IMR-90 (cell line): ENCODE results near the gene FBN1. TPM values are rescaled to one million over a fixed set of nuclear protein-coding genes. Genes with fewer than 3 reads are reported as not detected.

ENCODE experiments used
- ATAC-seq: fragments of 200-7000 bp; cut with Tn5 transposase; 2 replicates; pipeline ENCODE4 v1.9.1; 2020; ENCODE audit warnings: low read depth, mild to moderate bottlenecking, moderate library complexity
- BruUV-seq: library from RNA; stranded (reverse); fragments of 400-500 nt; replicated peaks from 2 replicates; lab custom pipeline; 2021; lab: Mats Ljungman, UMichigan
- CTCF ChIA-PET: fragments of 300-600 bp; formaldehyde crosslinking; extraction: SDS; loops from one replicate; lab custom pipeline; 2021; ENCODE audit warnings: antibody characterized with exemption; lab: Yijun Ruan, JAX
- POLR2A ChIA-PET: fragments of 300-600 bp; sonication (Branson Sonifier 250); formaldehyde crosslinking; loops from one replicate; lab custom pipeline; 2022; ENCODE audit warnings: antibody characterized with exemption; ENCODE audit not compliant: unreplicated experiment; lab: Charles Lee
- DNase-seq: peaks from one replicate; pipeline ENCODE4 v3.0.0; 2013
- H2AFZ ChIP-seq: replicated peaks from 2 replicates; pipeline ENCODE3; 2013; ENCODE audit warnings: low read length, mild to moderate bottlenecking; ENCODE audit not compliant: poor library complexity
- H2AK5ac ChIP-seq: 2 replicates; pipeline ENCODE4 v1.6.1; 2013; ENCODE audit warnings: low read depth, low read length, inconsistent platforms
- H2AK9ac ChIP-seq: replicated peaks from 2 replicates; pipeline ENCODE3; 2013; ENCODE audit warnings: mild to moderate bottlenecking, low read depth, low read length, moderate library complexity; ENCODE audit not compliant: poor library complexity
- H2BK120ac ChIP-seq: 2 replicates; pipeline ENCODE4 v1.6.1; 2013; ENCODE audit warnings: low read depth, low read length, inconsistent platforms
- H2BK15ac ChIP-seq: 3 replicates; pipeline ENCODE4 v1.6.1; 2013; ENCODE audit warnings: low read depth, low read length, inconsistent platforms
- H2BK20ac ChIP-seq: 2 replicates; pipeline ENCODE4 v1.6.1; 2013; ENCODE audit warnings: low read depth, mild to moderate bottlenecking, inconsistent platforms, low read length, moderate library complexity
- H2BK5ac ChIP-seq: 2 replicates; pipeline ENCODE4 v1.6.1; 2013; ENCODE audit warnings: mild to moderate bottlenecking, low read depth, low read length, inconsistent platforms; ENCODE audit not compliant: poor library complexity, severe bottlenecking
- H3K14ac ChIP-seq: replicated peaks from 2 replicates; pipeline ENCODE4 v1.6.1; 2013; ENCODE audit warnings: low read depth, low read length, inconsistent platforms
- H3K18ac ChIP-seq: 2 replicates; pipeline ENCODE4 v1.6.1; 2013; ENCODE audit warnings: low read depth, low read length, control low read depth
- H3K23ac ChIP-seq: 2 replicates; pipeline ENCODE4 v1.6.1; 2013; ENCODE audit warnings: low read depth, low read length, inconsistent platforms
- H3K27ac ChIP-seq: 2 replicates; pipeline ENCODE4 v1.5.1; 2013; ENCODE audit warnings: mild to moderate bottlenecking, control low read depth, low read length; ENCODE audit not compliant: insufficient read depth
- H3K27me3 ChIP-seq: 2 replicates; pipeline ENCODE4 v1.6.1; 2013; ENCODE audit warnings: low read length; ENCODE audit not compliant: control insufficient read depth, insufficient read depth
- H3K36me3 ChIP-seq: 2 replicates; pipeline ENCODE4 v1.6.1; 2013; ENCODE audit warnings: low read length, mixed read lengths; ENCODE audit not compliant: control insufficient read depth, insufficient read depth
- H3K4ac ChIP-seq: 2 replicates; pipeline ENCODE4 v1.6.1; 2013; ENCODE audit warnings: low read depth, low read length, inconsistent platforms
- H3K4me1 ChIP-seq: 2 replicates; pipeline ENCODE4 v1.6.1; 2013; ENCODE audit warnings: low read length, mixed read lengths; ENCODE audit not compliant: control insufficient read depth, insufficient read depth
- H3K4me2 ChIP-seq: 2 replicates; pipeline ENCODE4 v1.6.1; 2013; ENCODE audit warnings: low read depth, mild to moderate bottlenecking, control low read depth, low read length, moderate library complexity
- H3K4me3 ChIP-seq: 2 replicates; pipeline ENCODE4 v1.5.1; 2013; ENCODE audit warnings: low read depth, mild to moderate bottlenecking, control low read depth, low read length, moderate library complexity; ENCODE audit not compliant: insufficient read depth
- H3K56ac ChIP-seq: 2 replicates; pipeline ENCODE4 v1.6.1; 2013; ENCODE audit warnings: low read length, inconsistent platforms; ENCODE audit not compliant: insufficient read depth; ENCODE audit errors: extremely low read depth
- H3K79me1 ChIP-seq, 2 experiments: 2 replicates each; pipeline ENCODE4 v1.6.1; 2013; ENCODE audit warnings: low read length in 2 of 2, inconsistent platforms in 1 of 2, low read depth in 1 of 2
- H3K9ac ChIP-seq: 2 replicates; pipeline ENCODE4 v1.6.1; 2013; ENCODE audit warnings: low read depth, low read length, control low read depth
- H3K9me1 ChIP-seq: 2 replicates; pipeline ENCODE4 v1.6.1; 2013; ENCODE audit warnings: low read length, inconsistent platforms; ENCODE audit not compliant: insufficient read depth
- H3K9me3 ChIP-seq: 2 replicates; pipeline ENCODE4 v1.6.1; 2013; ENCODE audit warnings: low read length; ENCODE audit not compliant: control insufficient read depth, insufficient read depth
- H4K20me1 ChIP-seq: 2 replicates; pipeline ENCODE4 v1.6.1; 2013; ENCODE audit warnings: low read length, inconsistent platforms; ENCODE audit not compliant: insufficient read depth
- H4K5ac ChIP-seq: 2 replicates; pipeline ENCODE4 v1.6.1; 2013; ENCODE audit warnings: mild to moderate bottlenecking, low read depth, low read length, control low read depth
- H4K8ac ChIP-seq, 2 experiments: 2 replicates each; pipeline ENCODE4 v1.6.1; 2013; ENCODE audit warnings: low read depth in 2 of 2, low read length in 2 of 2, control low read depth in 1 of 2, inconsistent platforms in 1 of 2
- H4K91ac ChIP-seq: 2 replicates; pipeline ENCODE4 v1.6.1; 2013; ENCODE audit warnings: low read depth, low read length, inconsistent platforms; ENCODE audit not compliant: insufficient read depth
- BHLHE40 ChIP-seq: fragments of 150-350 bp; IDR thresholded peaks from 2 replicates; pipeline ENCODE4 v1.6.1; 2016; ENCODE audit warnings: mild to moderate bottlenecking, low read depth, low read length
- CEBPB ChIP-seq: IDR thresholded peaks from 2 replicates; pipeline ENCODE4 v1.6.1; 2012; ENCODE audit warnings: low read depth, low read length, improper control_type of control experiment
- CHD1 ChIP-seq: IDR thresholded peaks from 2 replicates; pipeline ENCODE4 v1.6.1; 2012; ENCODE audit warnings: low read depth, low read length, improper control_type of control experiment
- FOS ChIP-seq: fragments of 150-350 bp; IDR thresholded peaks from 2 replicates; pipeline ENCODE4 v1.6.1; 2016; ENCODE audit warnings: low read depth, low read length
- MAFK ChIP-seq: IDR thresholded peaks from 2 replicates; pipeline ENCODE4 v1.6.1; 2012; ENCODE audit warnings: low read depth, low read length, improper control_type of control experiment
- MAZ ChIP-seq: IDR thresholded peaks from 2 replicates; pipeline ENCODE4 v1.6.1; 2012; ENCODE audit warnings: low read depth, mild to moderate bottlenecking, low read length, improper control_type of control experiment, moderate library complexity, borderline replicate concordance
- MXI1 ChIP-seq: IDR thresholded peaks from 2 replicates; pipeline ENCODE4 v1.6.1; 2012; ENCODE audit warnings: low read depth, mild to moderate bottlenecking, low read length, moderate library complexity, borderline replicate concordance
- NFE2L2 ChIP-seq: fragments of 150-350 bp; IDR thresholded peaks from 2 replicates; pipeline ENCODE4 v1.6.1; 2016; ENCODE audit warnings: low read depth, mild to moderate bottlenecking, low read length
- POLR2A ChIP-seq: IDR thresholded peaks from 2 replicates; pipeline ENCODE4 v1.6.1; 2012; ENCODE audit warnings: mild to moderate bottlenecking, low read depth, low read length
- RAD21 ChIP-seq: IDR thresholded peaks from 2 replicates; pipeline ENCODE4 v1.6.1; 2012; ENCODE audit warnings: low read length, improper control_type of control experiment
- RCOR1 ChIP-seq: IDR thresholded peaks from 2 replicates; pipeline ENCODE4 v1.6.1; 2012; ENCODE audit warnings: mild to moderate bottlenecking, low read length, improper control_type of control experiment; ENCODE audit not compliant: insufficient replicate concordance
- RFX5 ChIP-seq: IDR thresholded peaks from 2 replicates; pipeline ENCODE4 v1.8.0; 2012; ENCODE audit warnings: low read depth, mild to moderate bottlenecking, low read length, moderate library complexity
- SMC3 ChIP-seq: fragments of 150-350 bp; IDR thresholded peaks from 2 replicates; pipeline ENCODE4 v1.6.1; 2016; ENCODE audit warnings: low read depth, mild to moderate bottlenecking, antibody characterized with exemption, low read length, moderate library complexity
- WGBS, 2 experiments: methylation state at CpG; one replicate each; pipeline versions ENCODE4 v1.1.5 to v1.1.7; 2013; ENCODE audit warnings: missing lambda C conversion rate in 2 of 2; ENCODE audit not compliant: insufficient read length in 1 of 2; ENCODE audit errors: extremely low coverage in 2 of 2; 5-methylcytosine and 5-hydroxymethylcytosine counted together
- dilution Hi-C: fragments of 300-500 bp; cut with HindIII; formaldehyde crosslinking; loops from one replicate; pipeline ENCODE4 v1.14.3; 2018; ENCODE audit warnings: low sequenced_read_pairs; ENCODE audit not compliant: unreplicated experiment
- in situ Hi-C: fragments of 300-500 bp; cut with MboI; formaldehyde crosslinking; loops from 3 replicates; pipeline ENCODE4 v1.14.3; 2019; ENCODE audit warnings: low sequenced_read_pairs, inconsistent platforms, mixed read lengths
- intact Hi-C: fragments of 100-400 bp; cut with micrococcal nuclease; formaldehyde crosslinking; loops from 2 replicates; pipeline ENCODE4 v1.10.0; 2022
- polyA plus RNA-seq, 3 experiments: library from polyadenylated mRNA; depleted of rRNA; stranded (reverse); fragments of >200 nt; gene quantifications; 2 replicates each; pipeline ENCODE4 v1.2.3, GENCODE V29; 2012; ENCODE audit warnings: low replicate concordance in 1 of 3
- total RNA-seq: library from RNA; depleted of rRNA; stranded (reverse); fragments of >200 nt; gene quantifications from 2 replicates; pipeline ENCODE4 v1.2.3, GENCODE V29; 2012
- TF ChIP-seq, protein P1 (sequence below): fragments of 150-350 bp; IDR thresholded peaks from 2 replicates; pipeline ENCODE4 v1.6.1; 2016; ENCODE audit warnings: low read depth, mild to moderate bottlenecking, low read length, moderate library complexity, borderline replicate concordance
- TF ChIP-seq, protein P2 (sequence below): conservative IDR thresholded peaks from 2 replicates; pipeline ENCODE4 v1.5.1; 2012; ENCODE audit warnings: mild to moderate bottlenecking, low read depth, low read length, improper control_type of control experiment
- TF ChIP-seq, protein P3 (sequence below): fragments of 150-350 bp; IDR thresholded peaks from 2 replicates; pipeline ENCODE4 v1.6.1; 2017; ENCODE audit warnings: mild to moderate bottlenecking, antibody characterized with exemption, low read length, low read depth

FBN1 gene
- total and polyA plus RNA-seq, 2 of the 4 experiments (the other 2 are of a cell fraction): 134 to 283 TPM

GRCh38 chr15:48397841-48398240 is 247.7 kb downstream of the FBN1 start:
- Histone ChIP-seq H4K5ac (no peak overlapping the region), H3K4me2 (no peak overlapping the region), H3K23ac (no peak overlapping the region), H2BK5ac (no peak overlapping the region), H4K20me1 (no peaks in the 10 kb centered on the region), H3K36me3 (no peaks in the 10 kb centered on the region), H3K27ac (no peak overlapping the region), H3K56ac (no peak overlapping the region), H2AK5ac (no peak overlapping the region), H3K9ac (no peak overlapping the region), H2BK120ac (no peak overlapping the region), H3K79me1 (no peaks in the 10 kb centered on the region), H2BK20ac (no peak overlapping the region), H3K4ac (no peak overlapping the region), H3K4me1 (peaks cover 12% of the 10 kb centered on the region), H2AK9ac (no peak overlapping the region), H2BK15ac (no peak overlapping the region), H4K91ac (no peak overlapping the region), H4K8ac (no peak overlapping the region), H2AFZ (no peak overlapping the region), H3K14ac (no peak overlapping the region), H3K4me3 (no peak overlapping the region), H3K27me3 (no peaks in the 10 kb centered on the region), H3K9me1 (peaks cover 23% of the 10 kb centered on the region), H3K18ac (no peak overlapping the region), H3K9me3 (no peaks in the 10 kb centered on the region)
- dilution Hi-C loops (no loop called here), intact Hi-C loops (no loop called here), in situ Hi-C loops (no loop called here)
- TF ChIP-seq RAD21: no peak
- TF ChIP-seq MXI1: no peak
- TF ChIP-seq, protein P1, sequence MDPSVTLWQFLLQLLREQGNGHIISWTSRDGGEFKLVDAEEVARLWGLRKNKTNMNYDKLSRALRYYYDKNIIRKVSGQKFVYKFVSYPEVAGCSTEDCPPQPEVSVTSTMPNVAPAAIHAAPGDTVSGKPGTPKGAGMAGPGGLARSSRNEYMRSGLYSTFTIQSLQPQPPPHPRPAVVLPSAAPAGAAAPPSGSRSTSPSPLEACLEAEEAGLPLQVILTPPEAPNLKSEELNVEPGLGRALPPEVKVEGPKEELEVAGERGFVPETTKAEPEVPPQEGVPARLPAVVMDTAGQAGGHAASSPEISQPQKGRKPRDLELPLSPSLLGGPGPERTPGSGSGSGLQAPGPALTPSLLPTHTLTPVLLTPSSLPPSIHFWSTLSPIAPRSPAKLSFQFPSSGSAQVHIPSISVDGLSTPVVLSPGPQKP: no peak
- TF ChIP-seq, protein P2, sequence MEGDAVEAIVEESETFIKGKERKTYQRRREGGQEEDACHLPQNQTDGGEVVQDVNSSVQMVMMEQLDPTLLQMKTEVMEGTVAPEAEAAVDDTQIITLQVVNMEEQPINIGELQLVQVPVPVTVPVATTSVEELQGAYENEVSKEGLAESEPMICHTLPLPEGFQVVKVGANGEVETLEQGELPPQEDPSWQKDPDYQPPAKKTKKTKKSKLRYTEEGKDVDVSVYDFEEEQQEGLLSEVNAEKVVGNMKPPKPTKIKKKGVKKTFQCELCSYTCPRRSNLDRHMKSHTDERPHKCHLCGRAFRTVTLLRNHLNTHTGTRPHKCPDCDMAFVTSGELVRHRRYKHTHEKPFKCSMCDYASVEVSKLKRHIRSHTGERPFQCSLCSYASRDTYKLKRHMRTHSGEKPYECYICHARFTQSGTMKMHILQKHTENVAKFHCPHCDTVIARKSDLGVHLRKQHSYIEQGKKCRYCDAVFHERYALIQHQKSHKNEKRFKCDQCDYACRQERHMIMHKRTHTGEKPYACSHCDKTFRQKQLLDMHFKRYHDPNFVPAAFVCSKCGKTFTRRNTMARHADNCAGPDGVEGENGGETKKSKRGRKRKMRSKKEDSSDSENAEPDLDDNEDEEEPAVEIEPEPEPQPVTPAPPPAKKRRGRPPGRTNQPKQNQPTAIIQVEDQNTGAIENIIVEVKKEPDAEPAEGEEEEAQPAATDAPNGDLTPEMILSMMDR: no peak
- TF ChIP-seq MAFK: no peak
- TF ChIP-seq, protein P3, sequence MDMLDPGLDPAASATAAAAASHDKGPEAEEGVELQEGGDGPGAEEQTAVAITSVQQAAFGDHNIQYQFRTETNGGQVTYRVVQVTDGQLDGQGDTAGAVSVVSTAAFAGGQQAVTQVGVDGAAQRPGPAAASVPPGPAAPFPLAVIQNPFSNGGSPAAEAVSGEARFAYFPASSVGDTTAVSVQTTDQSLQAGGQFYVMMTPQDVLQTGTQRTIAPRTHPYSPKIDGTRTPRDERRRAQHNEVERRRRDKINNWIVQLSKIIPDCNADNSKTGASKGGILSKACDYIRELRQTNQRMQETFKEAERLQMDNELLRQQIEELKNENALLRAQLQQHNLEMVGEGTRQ: no peak
- no peak for TF ChIP-seq POLR2A
- TF ChIP-seq MAZ: no peak
- TF ChIP-seq RFX5: no peak
- TF ChIP-seq RCOR1: no peak
- no peak for TF ChIP-seq FOS
- TF ChIP-seq NFE2L2: no peak
- no peak for TF ChIP-seq CEBPB
- no peak for TF ChIP-seq CHD1
- no peak for TF ChIP-seq BHLHE40
- no peak for TF ChIP-seq SMC3
- ATAC-seq (no peak), DNase-seq (no peak)
- no TSS peak for BruUV-seq
- POLR2A ChIA-PET: no interaction called here
- CTCF ChIA-PET: no interaction called here
- 80% methylated on average over 1 of the region's 5 CpGs; no CpG with 5 or more reads in 1 of the 2 experiments for WGBS, 2 experiments
